DND-41 (cell line): Measurements from ENCODE around the gene TYW1.
"Not testable (repeated sequence)": the region's sequence is repeated elsewhere in the genome, so short reads cannot be mapped to it uniquely, and the experiment has no call there.

Experiments used
- EZH2 ChIP-seq: IDR thresholded peaks from 3 replicates; pipeline ENCODE4 v1.6.1; 2012; ENCODE audit warnings: borderline replicate concordance, low read depth, mild to moderate bottlenecking, moderate library complexity, low read length, inconsistent platforms; ENCODE audit not compliant: severe bottlenecking
- TF ChIP-seq, protein P1 (sequence below): IDR thresholded peaks from 2 replicates; pipeline ENCODE4 v1.5.1; 2012; ENCODE audit warnings: borderline replicate concordance, low read length, moderate library complexity, mild to moderate bottlenecking; ENCODE audit not compliant: poor library complexity, severe bottlenecking; ENCODE audit errors: extremely low read depth

DNA sequence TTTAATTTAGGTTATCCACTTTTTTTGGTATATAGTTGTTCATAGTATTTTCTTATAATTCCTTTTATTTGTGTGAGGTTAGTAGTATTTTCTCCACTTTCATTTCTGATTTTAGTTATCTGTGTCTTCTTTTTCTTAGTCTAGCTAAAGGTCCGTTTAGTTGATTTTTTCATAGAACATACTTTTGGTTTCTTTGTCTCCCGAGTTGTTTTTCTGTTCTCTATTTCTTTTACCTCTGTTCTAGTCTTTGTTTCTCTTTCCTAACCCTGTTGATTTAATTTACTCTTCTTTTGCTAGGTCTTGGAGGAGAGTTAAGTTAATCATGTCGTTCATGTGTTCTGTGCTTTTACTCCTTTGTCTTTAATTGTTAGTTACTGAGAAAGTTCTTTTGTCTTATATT is 174.5 kb downstream of the TYW1 start:
- TF ChIP-seq, protein P1, sequence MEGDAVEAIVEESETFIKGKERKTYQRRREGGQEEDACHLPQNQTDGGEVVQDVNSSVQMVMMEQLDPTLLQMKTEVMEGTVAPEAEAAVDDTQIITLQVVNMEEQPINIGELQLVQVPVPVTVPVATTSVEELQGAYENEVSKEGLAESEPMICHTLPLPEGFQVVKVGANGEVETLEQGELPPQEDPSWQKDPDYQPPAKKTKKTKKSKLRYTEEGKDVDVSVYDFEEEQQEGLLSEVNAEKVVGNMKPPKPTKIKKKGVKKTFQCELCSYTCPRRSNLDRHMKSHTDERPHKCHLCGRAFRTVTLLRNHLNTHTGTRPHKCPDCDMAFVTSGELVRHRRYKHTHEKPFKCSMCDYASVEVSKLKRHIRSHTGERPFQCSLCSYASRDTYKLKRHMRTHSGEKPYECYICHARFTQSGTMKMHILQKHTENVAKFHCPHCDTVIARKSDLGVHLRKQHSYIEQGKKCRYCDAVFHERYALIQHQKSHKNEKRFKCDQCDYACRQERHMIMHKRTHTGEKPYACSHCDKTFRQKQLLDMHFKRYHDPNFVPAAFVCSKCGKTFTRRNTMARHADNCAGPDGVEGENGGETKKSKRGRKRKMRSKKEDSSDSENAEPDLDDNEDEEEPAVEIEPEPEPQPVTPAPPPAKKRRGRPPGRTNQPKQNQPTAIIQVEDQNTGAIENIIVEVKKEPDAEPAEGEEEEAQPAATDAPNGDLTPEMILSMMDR, result not testable (repeated sequence)
- not testable (repeated sequence) for TF ChIP-seq EZH2
